HG03469 (cell line): ENCODE data around the gene GBA3.

ENCODE experiments used
- ATAC-seq: cut with Tn5 transposase; IDR thresholded peaks from one replicate; pipeline ENCODE4 v1.9.1; 2021; ENCODE audit warnings: mild to moderate bottlenecking, moderate library complexity, moderate number of reproducible peaks; ENCODE audit not compliant: unreplicated experiment

The GBA3 gene

GRCh38 chr4:22778547-22779163, 85.9 kb downstream of the GBA3 start:
- ATAC-seq, result no peak

GRCh38 chr4:22780317-22780716, 87.6 kb downstream of the GBA3 start:
- ATAC-seq, result no peak

GRCh38 chr4:22780797-22781196, 88.1 kb downstream of the GBA3 start:
- ATAC-seq, result no peak

- no peak for ATAC-seq
Measured at GRCh38 chr4:22787753-22788375, 95.1 kb downstream of the GBA3 start.

- no peak for ATAC-seq
Measured at GRCh38 chr4:22790631-22791030, 97.9 kb downstream of the GBA3 start.

- ATAC-seq, result no peak
Measured at GRCh38 chr4:22794732-22795131, 102.0 kb downstream of the GBA3 start.

GRCh38 chr4:22801391-22801790, 108.7 kb downstream of the GBA3 start:
- ATAC-seq, result no peak

- ATAC-seq, result no peak
Measured at GRCh38 chr4:22802876-22803275, 110.1 kb downstream of the GBA3 start.

GRCh38 chr4:22803512-22803911, 110.8 kb downstream of the GBA3 start:
- no peak for ATAC-seq

- no peak for ATAC-seq
Measured at GRCh38 chr4:22814906-22815305, 122.2 kb downstream of the GBA3 start.

GRCh38 chr4:22824091-22824490, 131.4 kb downstream of the GBA3 start:
- no peak for ATAC-seq

GRCh38 chr4:22842360-22843018, 149.8 kb downstream of the GBA3 start:
- ATAC-seq, result no peak

- no peak for ATAC-seq
Measured at GRCh38 chr4:22848332-22848731, 155.6 kb downstream of the GBA3 start.

GRCh38 chr4:22850055-22850454, 157.3 kb downstream of the GBA3 start:
- ATAC-seq, result no peak

- ATAC-seq, result no peak
Measured at GRCh38 chr4:22850630-22851029, 157.9 kb downstream of the GBA3 start.

GRCh38 chr4:22857411-22857810, 164.7 kb downstream of the GBA3 start:
- no peak for ATAC-seq

GRCh38 chr4:22859318-22859717, 166.6 kb downstream of the GBA3 start:
- no peak for ATAC-seq
